ENCODE results near the gene DOCK6.
"Not testable (repeated sequence)": the region's sequence is repeated elsewhere in the genome, so short reads cannot be mapped to it uniquely, and the experiment has no call there.

DOCK6 gene

DNA sequence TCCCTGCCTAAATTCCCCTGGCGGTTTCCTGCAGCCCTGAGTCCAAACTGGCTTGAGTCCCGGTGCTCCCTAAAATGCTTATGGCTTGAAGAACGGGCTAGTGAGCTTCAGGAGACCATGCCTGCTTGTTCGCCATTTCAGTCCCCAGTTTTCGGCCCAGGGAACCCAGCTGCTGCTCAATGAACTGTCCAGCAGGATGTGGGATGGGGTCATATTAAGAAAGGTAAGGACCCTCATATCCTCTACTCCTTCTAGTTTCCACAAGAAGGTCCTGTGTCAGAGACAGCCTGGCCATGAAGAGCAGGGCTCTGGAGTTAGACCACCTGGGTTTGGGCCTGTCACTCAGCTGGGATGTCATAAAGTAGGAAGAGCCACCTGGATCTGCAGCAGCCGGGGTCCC, 89.7 kb downstream of the DOCK6 start:
- DNase-seq (ENCODE audit: low spot score) = no peak

DNA sequence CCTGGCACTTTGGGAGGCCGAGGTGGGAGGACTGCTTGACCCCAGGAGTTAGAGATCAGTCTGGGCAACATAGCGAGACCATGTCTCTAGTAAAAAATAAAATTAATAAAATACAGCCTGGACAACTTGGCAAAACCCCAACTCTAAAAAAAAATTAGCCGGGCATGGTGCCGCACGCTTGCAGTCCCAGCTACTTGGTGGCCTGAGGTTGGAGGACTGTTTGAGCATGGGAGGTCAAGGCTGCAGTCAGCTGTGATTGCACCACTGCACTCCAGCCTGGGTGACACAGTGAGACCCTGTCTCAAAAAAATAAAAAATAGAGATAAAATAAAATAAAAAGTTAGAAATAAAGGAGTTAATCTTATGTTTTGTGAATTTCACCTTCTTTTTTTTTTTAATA, 91.2 kb downstream of the DOCK6 start:
- DNase-seq (ENCODE audit: low spot score) = no peak

DNA sequence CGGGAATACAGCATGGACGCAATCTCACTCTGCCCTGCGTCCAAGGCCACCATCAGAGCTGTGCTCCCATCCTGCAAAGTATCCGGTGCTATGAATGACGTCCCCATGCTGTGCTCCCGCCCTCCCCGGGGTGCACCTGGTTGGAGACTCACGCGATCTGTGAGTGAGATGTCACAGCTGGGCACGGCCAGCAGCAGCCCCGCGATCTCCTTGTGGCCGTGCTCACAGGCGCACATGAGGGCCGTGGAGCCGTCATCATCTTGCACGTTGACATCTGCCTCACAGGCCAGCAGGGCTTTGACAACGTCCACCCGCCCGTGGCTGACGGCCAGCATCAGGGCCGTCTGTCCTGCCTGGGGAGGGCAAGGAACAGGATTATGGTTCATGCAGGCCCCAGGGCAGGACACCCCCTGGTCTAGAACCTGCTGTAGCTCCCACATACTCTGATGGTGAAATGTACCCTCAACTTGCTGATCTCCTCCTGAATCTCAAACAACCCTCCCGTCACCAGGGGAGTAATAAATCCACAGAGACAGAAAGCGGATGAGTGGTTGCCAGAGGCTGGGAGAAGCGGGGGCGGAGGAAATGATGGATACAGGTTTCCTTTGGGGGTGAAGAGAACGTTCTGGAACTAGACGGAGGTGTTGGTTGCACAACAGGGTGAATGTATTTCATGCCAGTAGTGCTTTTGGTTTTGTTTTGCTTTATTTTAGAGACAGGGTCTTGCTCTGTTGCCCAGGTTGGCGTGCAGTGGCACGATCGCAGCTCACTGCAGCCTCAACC, 92.2 kb downstream of the DOCK6 start:
- DNase-seq (ENCODE audit: low spot score) = no peak

DNA sequence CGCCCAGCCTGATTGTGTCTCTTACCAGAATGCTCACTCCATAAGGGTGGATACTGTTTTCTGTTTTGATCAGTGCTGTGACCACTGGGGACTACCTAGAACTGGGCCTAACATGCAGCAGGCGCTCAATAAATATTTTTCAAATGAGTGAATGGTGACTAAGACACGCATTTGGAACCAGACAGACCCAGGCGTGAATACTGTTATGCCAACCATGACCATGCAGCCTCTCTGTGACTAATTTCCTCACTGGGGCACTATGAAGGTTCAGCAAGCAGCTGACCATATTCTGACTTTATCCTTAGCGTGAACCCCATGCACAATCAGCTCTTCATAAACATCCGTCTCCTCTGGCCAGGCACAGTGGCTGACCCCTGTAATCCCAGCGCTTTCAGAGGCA, 93.8 kb downstream of the DOCK6 start:
- DNase-seq (ENCODE audit: low spot score) = no peak

DNA sequence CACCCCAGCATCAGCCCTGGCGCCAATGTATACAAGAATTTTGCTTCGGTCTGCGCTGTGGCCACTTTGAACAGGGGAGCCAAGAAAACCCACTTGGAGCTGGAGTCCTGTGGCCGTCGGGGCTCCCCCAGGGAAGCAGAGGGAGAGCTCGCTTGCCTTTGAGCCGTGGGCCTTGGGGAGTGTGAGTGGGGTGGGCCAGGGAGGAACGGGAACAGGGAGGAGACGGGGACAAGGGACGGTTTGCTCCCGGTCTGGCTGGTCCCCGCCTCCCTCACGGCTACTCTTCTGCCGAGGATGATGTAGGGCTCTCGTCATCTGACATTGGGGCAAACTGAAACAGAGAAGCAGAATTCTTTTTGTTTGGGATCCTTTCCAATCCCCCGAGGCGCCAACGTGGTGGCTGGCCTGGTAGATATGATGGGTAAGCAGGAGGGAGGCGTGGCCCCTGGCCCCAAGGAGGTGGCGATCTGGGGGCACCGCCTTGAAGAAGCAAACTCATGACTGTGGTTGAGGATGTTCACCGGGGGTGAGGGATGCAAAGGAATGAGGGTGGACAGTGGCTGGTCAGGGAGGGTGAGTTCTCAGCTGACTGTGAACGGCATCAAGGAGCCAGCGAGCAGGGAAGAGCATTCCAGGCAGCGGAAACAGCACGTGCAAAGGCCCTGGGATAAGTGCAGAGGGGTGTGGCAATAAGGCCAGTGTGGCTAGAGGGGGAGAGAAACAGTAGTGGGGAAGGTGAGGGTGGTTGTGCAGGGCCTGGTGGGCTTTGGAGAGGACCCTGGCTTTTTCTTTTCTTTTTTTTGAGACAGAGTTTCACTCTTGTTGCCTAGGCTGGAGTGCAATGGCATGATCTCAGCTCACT, 95.8 kb downstream of the DOCK6 start:
- no peak for DNase-seq (ENCODE audit: low spot score)

DNA sequence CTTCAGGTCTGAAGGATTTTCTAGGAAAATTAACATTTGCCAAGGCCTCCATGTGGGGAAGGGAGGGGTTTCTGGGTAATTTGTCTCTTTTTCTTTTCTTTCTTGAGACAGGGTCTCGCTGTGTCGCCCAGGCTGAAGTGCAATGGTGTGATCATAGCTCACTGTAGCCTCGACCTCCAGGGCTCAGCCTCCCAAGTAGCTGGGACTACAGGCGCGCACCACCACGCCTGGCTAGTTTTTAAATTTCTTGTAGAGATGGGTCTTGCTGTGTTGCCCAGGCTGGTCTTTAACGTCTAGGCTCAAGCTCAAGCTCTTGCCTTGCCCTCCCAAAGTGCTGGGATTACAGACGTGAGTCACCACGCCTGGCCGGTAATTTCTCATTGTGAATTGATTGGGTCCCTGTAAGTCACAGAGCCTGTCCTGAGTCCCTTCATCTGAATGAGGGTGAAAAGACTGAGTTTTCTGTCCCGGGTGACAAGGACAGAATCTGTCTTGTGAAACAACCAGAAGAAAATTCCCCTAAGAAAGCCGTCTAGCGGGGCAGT, 96.8 kb downstream of the DOCK6 start:
- DNase-seq (ENCODE audit: low spot score) = no peak

DNA sequence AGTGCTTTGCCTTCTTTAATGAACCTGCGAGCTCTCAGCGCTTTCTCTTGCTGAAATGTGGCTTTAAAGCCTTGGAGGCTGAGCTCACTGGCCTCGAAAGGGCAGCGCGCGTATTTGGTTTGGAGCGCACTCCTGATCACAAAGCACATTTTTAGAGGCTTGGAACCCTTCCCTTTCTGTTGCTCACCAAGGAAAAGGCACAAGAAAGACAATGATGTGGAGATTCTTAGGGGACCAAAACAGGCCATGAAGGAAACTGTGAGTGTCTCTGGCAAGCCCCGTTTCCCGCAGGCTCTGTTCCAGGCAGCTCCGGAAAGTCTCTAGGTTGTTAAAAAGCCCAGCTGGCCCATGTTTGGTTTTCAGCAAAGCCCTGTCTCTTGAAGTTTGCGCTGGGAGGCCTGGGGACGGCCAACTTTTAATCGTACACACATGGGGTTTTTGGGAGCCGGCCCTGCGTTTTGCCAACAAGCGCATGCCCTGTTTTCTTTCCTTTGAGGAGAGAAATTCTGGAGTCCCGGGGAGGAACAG, 97.4 kb downstream of the DOCK6 start:
- no peak for DNase-seq (ENCODE audit: low spot score)

DNA sequence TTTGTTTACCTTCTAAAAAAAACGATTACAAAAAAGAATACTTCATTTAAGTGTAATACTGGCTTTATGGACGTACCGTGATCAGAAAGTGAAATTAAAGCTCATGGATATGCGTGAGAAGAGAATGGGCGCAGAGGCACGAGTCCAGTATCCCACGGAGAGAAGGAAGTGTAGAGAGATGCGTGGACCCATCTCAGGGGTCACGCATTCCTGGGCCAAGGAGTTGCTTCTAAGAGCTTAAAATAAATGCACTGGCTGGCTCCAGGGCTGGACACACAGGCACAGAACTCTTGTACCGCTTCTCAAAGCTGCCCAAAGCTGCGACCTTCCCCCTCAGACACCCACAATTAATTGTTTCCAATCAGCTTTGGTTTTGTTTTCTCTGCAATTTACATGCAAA, 98.0 kb downstream of the DOCK6 start:
- DNase-seq (ENCODE audit: low spot score) = no peak

DNA sequence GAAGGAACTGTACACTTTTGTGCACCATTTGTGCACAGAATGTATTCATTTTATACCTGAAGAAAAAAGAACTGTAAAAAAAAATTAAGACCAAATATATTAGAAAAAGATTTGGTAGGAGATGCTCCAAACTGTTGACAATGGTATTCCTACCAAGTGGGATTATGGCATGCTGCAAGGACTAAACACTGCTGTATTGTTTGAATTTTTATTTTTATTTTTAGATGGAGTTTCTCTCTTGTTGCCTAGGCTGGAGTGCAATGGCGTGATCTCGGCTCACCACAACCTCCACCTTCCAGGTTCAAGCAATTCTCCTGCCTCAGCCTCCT, 101.9 kb downstream of the DOCK6 start:
- not testable (repeated sequence) for DNase-seq (ENCODE audit: low spot score)

DNA sequence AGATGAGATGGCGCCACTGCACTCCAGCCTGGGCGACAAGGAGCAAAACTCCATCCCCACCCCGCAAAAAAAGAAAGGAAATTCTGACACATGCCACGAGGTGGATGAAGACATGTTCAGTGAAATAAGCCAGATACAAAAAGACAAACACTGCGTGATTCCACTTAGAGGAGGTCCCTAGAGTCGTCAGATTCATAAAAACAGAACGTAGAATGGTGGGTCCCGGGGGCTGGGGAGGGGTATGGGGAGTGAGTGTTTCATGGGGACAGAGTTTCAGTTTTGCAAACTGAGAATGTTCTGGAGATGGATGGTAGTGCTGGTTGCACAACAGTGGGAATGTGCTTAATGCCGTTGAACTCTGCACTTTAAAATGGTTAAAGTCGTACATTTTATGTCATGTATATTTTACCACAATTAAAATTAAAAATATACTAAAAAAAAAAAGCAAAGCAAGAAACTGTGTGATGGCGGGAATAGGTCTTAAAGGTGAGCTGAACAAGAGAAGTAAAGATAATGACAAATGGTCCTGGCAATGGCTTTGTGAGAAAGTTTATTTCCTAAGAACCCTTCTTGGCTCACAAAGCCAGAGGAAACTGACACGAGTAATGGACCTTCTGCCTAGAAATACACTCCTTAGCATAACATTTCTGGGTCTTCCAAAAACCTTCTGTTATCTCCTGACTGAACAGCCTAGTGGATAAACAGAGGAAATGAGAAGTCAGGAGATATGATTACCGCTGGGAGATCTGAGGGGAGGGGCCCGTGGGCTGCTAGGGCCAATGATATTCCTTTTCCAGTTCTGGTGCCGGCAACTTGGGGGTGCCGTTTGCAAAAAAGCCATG, 102.5 kb downstream of the DOCK6 start:
- DNase-seq (ENCODE audit: low spot score) = no peak

DNA sequence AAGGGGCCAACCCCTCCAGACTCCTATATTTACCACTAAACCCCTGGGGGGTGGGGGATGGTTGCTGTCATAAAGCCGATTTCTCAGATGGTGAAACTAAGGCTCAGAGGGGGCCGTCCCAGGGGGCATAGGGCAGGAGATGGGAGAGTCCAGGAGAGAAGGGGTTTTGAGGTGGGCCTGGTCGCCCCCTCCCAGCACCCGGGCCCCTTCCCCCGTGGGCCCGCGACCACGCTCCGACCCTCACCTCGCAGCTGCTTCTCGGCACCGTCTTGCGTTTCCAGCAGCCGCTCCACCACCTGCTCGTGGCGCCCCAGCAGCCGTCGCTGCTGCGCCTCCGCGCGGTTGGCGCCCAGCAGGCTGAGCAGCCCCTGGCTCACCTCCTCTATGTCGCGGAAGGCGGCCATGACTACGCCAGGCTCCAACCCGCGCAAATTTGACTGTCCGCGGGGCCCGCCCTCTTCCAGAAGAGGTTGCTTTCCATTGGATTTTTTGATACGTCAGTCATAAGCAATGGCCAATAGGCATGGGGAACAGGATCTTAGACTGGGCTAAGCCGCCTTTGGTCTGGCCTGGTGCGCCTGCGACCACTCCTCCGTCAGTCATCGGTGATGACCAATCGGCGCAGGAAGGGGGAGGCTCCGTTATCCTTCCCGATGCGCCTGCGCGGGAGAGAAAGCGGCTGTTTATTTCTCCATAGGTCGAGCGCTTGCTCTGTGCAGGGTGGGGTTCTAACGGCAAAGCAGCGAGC, 106.8 kb downstream of the DOCK6 start, which contains the start of gene SPC24:
Gene SPC24 (minus strand): TSS at position 410 of the 748 bp plus-strand sequence. CDS start 6 bp downstream, at position 404.
- peak; percentile 99 for DNase-seq (ENCODE audit: low spot score)

DNA sequence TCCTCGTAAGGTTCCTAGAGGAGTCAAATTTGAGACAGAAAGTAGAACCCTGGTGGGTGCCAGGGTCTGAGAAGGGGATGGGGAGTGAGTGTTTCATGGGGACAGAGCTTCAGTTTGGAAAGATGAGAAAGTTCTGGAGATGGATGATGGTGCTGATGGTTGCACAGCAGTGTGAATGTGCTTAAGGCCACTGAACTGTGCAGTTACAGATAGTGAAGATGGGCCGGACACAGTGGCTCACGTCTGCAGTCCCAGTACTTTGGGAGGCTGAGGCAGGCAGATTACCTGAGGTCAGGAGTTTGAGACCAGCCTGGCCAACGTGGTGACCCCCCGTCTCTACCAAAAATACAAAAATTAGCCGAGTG, 107.7 kb downstream of the DOCK6 start:
- DNase-seq (ENCODE audit: low spot score) = no peak

DNA sequence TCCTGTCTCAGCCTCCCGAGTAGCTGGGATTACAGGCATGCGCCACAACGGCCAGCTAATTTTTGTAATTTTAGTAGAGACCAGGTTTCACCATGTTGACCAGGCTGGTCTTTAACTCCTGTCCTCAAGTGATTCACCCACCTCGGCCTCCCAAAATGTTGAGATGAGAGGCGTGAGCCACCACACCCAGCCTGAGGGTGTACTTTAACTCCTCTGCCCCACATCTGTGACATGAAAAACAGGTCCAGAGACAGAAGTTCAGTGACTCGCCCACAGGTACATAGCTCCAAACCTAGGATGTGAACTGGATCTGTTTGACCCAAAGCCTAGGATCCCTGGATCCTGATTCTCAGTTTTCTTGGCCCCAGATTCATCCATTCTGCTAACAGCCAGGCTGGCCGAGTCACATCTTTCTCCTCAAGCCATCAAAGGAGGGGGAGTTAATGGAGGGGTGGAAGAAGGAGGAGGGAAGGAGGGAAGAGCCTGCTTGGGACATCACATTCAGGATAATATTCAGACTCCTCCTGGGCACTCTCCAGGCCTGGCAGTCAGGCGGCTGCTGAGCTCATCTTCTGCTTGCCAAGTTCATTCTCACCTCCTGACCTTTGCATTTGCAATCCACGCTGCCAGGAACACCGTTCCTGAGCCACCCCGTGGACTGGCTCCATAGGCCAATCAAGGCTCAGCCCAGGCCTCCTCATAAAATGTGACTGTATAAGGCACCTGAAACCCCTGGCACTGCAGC, 109.8 kb downstream of the DOCK6 start:
- no peak for DNase-seq (ENCODE audit: low spot score)

DNA sequence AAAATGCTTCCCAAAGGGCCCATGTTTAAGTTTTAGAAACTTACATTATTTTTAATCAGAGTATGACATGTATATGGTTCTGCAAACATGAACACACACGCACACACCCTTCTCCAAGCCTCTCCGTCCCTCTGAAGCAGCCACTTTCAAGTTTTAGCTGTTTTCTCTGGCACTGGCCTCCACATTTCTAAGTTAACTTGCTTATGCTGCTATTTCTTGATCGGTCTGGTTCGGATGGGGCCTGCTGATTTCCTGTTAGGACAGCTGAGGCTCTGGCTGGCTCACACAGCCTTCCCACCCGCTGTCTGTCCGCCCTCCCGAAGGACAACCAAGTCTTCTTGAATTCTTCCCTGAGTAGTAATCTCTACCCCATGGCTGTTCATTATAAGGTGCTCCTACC, 111.1 kb downstream of the DOCK6 start:
- DNase-seq (ENCODE audit: low spot score) = no peak

All from NAMALWA (cell line).